GM10847 (cell line): ENCODE measurements around the gene PRPF40A.

Source experiments
- POLR2A ChIP-seq: IDR thresholded peaks from 2 replicates; pipeline ENCODE4 v1.6.1; 2011; ENCODE audit not compliant: insufficient read length; ENCODE audit errors: extremely low read depth

The PRPF40A gene

DNA sequence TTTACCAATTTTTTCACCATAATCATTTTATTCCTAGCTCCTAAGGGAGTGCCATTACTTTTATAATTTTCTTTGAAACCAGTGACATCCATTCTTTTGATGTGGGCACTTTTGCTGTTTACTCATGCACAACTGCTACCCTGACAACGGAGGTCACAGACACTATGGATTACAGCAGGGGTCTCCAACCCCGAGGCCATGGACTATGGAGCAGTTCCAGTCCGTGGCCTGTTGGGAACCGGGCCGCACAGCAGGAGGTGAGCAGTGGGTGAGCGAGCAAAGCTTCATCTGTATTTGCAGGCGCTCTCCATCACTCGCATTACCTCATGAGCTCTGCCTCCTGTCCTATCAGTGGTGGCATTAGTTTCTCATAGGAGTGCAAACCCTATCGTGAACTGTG, 34.6 kb downstream of the PRPF40A start:
- TF ChIP-seq POLR2A: no peak

DNA sequence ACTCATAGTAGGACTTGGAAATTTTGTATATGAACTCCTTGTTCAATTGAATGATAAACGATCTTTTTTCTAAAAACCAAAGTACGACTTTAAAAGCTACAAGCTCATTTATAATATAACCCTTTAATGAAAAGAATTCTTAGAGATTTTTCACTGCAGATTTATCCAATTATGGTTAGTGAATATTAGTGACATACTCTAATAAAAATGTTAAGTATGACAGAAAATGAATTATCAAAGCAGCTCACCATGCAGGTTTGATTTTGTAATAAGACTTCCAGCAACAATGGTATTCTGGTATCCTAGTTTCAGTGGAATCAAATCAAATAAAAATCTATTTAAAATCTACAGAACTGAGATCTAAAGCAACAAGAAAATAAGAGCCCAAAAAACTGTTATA, 38.5 kb downstream of the PRPF40A start:
- TF ChIP-seq POLR2A: no peak

DNA sequence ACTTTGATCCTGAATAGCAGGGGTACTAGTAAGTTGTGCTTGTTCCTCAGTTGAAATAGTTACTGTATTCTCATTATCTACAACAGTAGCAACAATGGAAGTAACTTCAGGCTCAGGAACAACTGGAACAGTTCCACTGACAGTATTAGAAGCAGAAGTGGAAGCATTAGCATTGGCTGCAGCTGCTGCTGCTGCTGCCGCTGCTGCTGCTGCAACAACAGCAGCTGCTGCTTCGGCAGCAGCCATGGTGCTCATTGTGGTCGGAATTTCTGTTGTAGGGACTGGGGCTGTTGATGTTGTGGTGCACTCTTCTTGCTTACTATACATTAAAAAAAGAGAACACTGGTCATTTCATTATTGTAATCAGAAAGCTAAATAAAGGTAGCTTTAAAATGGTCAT, 40.8 kb downstream of the PRPF40A start:
- TF ChIP-seq POLR2A: no peak

DNA sequence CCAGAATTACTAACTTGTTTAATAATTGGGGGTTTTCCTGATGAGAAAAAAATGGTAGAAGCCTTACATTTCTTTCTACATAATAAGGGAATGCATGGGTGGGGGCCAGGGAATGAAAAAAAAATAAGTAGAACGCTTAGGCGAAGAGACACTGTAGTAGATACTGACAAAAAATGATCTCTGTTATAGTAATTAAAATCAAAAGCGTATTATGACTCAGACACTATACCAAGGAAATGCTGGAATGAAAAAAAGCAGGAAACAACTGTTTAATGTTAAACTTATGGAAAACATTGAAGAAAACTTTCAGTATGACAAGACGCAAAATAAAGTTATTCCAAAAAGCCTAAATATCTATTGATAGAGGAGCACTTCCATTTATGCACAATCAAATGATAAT, 42.9 kb downstream of the PRPF40A start:
- no peak for TF ChIP-seq POLR2A

DNA sequence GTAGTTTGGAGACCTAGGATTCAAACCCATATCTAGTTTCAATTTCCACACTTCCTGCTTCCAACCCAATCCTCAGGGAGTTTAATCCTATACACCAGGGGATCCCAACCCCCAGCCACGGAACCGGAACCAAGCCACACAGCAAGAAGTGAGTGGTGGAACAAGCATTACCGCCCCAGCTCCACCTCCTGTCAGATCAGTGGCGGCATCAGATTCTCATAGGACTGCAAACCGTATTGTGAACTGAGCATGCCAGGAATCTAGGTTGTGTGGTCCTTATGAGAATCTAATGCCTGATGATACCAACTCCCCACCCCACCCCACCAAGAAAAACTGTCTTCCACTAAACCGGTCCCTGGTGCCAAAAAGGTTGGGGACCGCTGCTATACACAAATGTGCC, 52.5 kb downstream of the PRPF40A start:
- no peak for TF ChIP-seq POLR2A

DNA sequence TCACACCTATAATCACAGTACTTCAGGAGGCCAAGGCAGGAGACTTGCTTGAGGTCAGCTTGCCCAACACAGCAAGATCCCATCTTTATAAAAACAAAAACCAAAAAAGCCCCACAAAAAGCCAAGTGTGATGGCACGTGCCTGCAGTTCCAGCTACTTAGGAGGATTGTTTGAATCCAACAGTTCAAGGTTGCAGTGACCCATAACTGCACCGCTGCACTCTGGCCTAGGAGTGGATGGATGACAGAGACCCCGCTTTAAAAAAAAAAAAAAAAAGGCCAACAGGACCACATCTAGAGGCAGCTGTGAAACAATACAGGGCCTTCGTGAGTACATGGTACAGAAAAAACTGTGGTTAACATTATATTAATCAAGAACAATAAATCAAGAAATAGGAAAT, 56.2 kb downstream of the PRPF40A start:
- no peak for TF ChIP-seq POLR2A

DNA sequence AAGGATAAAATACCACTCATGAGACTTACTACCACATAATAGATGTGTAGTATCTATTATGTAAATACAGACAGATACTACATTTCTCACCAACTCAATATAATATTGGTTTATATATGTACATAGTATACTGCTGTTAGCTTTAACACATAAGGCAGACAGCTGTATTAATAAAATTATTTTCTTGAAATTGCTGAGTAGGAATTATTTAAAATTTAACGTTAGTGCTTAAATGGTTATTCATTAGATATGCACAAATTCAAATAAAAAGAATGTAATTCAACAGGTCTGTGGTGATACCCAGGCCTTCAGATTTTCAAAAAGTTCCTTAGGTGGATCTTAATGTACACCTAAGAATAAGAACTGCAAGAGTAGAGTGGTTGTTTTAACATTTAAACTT, 59.0 kb downstream of the PRPF40A start:
- TF ChIP-seq POLR2A: no peak

DNA sequence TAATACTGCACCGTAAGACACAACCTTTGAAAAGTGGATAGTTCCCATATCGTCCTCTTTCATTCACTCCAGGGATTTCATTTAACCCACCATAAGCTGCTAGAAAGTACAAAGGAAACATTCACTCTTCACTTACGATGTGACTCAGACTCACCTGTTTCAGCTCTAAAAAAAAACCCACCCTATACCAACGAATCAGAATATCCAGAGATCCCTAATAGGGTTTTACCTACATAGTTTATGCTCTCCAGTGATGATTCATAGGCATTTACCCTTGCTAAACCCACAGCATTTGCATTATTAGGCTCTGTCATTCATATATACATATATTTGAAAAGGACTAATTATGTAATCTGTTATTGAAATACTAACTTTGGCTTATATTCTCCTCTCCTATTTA, 60.2 kb downstream of the PRPF40A start:
- no peak for TF ChIP-seq POLR2A

DNA sequence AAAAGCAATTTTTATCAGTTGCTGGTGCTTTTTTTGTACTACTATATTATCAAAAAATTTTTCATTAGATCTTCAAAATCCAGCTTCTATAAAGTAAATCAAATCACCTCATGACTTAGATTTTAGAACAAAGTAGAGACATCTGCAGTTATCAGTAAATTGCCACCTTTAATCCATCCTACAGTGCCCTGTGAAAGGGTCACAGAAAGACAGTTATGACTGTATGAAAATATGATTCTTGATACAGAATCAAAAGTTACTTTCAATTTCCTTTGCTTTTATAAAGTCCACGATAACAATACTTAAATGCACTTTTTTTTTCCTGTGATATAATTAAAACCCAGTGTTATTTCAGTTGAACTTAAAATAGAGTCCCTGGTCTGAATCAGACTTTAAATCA, 61.4 kb downstream of the PRPF40A start:
- no peak for TF ChIP-seq POLR2A

DNA sequence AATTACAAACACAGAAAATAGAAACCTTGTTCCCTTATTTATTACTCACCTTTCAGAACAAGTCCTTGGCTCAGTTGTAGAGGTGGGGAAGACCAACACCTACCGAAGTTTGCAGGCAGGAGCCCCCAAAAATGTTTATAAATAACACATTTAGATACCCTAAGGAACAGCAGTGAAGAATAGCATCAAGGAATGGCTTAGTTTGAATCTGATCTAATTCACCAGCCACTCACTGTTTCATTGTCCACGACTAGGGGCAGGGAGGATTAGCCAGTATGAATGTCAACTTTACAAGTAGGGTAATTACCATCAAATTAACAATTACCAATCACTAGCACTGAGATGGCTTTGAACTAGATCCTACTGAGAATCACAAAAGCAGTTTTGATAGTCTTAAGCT, 65.4 kb downstream of the PRPF40A start:
- no peak for TF ChIP-seq POLR2A

DNA sequence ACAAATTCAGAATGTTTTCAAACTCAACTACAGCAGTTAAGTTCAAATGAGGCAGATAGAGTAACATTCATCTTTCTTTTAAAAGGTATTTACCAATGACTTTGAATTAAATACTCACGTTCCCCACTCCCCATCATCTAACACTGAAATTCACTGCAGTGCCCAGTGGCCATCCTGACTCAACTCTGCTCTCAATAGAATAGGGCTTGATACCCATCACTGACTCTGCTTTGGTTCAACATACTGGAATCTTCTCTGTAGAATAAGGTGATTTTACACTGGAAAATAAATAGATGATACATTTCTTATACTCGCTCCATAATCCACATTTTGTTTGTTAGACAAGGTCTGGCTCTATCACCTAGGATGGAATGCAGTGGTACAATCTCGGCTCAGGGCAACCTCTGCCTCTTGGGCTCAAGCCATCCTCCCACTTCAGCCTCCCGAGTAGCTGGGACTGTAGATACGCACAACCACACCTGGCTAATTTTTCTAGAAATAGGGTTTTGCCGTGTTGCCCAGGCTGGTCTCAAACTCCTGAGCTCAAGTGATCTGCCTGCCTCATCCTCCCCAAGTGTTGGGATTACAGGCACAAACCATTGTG, 66.4 kb downstream of the PRPF40A start:
- TF ChIP-seq POLR2A: no peak

DNA sequence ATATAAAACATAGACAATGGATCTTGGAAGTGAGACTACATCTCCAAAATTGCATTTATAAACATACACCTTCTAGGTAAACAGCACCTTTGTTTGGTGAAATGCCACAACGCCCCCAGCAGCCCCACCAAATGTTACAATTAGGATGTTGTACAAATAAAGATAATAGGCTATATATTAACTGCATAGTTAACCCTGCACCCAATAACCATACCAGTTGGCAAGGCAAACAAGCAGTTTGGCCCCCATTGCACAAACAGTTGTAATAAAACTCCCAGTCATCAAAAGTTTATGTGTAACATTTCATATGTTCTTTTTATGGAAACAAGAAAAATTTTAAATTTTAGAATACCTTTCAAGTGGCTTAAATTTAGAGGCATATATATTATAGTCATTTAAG, 67.3 kb downstream of the PRPF40A start:
- TF ChIP-seq POLR2A: no peak

DNA sequence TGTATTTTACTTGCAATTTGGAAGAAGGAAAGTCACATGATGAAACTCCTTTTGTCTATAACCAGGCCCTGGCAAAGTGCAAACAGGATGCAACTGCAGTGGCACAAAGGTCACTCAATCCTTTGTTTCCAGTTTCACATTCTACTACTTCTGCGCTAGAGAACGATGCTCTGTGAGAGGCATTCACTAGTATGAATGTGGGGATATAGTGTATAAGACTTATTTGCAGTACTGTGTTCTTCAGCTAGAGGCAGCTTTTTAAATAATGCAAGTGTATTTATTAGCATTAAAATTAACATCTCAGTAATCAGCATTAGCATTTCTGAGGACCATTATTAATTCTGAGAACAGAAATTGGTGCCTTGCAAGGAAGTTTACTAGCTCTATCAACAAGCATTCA, 68.9 kb downstream of the PRPF40A start:
- no peak for TF ChIP-seq POLR2A

DNA sequence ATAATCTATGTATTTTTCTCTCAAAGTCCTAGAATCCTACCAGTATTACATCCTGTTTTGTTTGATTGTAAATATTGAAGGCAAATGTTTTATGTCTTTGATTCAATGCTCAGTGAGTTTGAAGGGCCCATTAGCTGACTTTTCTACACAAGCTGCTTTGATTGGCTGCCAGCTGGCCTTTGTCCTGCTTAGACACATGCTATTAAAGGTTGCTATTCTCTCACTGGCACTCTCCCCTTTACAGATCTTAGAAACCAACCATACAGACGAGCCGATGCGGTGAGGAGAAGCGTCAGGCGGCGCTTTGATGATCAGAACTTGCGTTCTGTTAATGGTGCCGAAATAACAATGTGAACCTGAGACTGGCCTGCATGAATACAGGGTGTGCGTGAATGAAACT, 69.7 kb downstream of the PRPF40A start:
- TF ChIP-seq POLR2A: no peak

DNA sequence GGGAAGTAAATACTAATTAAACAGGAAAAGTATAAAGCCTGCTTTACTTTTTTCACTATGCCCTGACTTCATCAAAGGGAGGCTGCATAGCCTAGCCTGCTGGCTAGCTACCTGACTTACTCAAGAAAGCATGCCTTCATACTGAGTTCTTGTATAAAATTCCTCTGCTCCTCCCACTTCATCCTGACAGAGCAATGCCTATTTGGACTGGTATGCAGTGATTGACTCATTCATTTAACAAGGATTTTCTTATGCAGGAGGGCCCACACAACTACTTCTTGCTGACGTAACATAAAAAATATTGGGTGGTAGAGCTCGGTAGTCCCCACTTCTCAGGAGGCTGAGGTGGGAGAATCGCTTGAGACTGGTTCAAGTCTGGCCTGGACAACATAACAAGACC, 70.5 kb downstream of the PRPF40A start:
- TF ChIP-seq POLR2A: no peak

DNA sequence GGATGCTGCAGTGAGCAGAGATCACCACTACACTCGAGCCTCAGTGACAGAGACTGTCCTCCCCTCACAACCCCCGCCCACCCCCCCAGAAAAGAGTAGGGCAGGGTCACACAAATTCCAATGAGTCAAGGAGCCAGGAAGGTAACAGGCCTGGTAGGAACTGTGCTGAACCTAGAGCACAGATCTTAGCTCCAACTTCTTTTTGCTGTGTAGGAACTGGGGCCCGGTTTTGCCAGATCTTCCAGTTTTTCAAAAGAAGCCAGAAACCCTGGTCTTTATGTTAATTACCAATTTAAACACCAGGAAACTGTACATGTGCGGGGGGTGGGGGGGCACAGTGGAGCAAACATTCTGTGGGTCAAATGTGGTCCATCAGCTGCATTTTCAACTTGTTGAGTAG, 71.0 kb downstream of the PRPF40A start:
- TF ChIP-seq POLR2A: no peak

DNA sequence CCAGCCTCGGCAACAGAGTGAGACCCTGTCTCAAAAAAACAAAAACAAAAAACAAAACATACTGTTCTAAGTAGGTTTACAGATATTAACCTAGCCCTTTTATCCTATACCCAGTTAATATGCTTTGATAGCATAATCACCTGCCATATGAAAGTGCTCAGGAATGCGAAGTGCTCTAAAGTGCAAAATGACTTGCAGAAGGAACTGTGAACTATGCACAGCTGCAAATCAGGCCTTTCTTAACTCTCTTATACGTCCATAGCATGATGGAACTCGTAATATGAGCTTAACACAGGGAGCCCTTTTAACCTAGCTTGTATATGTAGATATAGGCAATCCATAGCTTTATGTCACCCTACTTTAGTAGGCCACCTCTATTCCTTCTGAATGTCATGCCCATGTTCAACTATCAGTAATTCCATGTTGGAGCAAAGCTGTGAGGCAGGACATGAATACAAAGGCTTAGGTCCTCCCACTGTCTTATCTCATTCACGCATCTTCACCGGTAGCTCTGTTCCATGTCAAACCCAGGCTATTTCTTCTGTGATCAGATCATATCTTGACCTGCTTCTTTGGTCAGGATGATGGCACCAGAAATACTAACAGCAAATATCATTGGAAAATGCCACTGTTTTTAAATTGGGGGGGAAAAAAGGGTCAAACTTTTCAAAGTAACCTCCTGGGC, 72.9 kb downstream of the PRPF40A start:
- TF ChIP-seq POLR2A: no peak
